ENCODE results near the gene TNNT3. TPM values are rescaled to one million over a fixed set of nuclear protein-coding genes. Genes with fewer than 3 reads are reported as not detected.
A peak's percentile ranks its signal among the peaks of the same experiment; 100 is the strongest.

The TNNT3 gene
- total RNA-seq, 3 donors from 2014 or later, result 3.5 to 8.2 (median 3.6) TPM

- no peak for DNase-seq (ENCODE audit: low spot score in 2 of 2)
- Histone ChIP-seq H3K4me3 (no peak overlapping the region), H3K9me3 (no peaks in the 10 kb centered on the region), H3K27ac (peak overlapping the region in 1 of 2 donors; percentile 72), H3K27me3 (no peaks in the 10 kb centered on the region), H3K36me3 (no peaks in the 10 kb centered on the region), H3K4me1 (no peaks in the 10 kb centered on the region)
- no peak for TF ChIP-seq POLR2A (IDR thresholded peaks at IDR 0.05)
- TF ChIP-seq POLR2AphosphoS5 (IDR thresholded peaks at IDR 0.05), result no peak
- TF ChIP-seq, protein P1, sequence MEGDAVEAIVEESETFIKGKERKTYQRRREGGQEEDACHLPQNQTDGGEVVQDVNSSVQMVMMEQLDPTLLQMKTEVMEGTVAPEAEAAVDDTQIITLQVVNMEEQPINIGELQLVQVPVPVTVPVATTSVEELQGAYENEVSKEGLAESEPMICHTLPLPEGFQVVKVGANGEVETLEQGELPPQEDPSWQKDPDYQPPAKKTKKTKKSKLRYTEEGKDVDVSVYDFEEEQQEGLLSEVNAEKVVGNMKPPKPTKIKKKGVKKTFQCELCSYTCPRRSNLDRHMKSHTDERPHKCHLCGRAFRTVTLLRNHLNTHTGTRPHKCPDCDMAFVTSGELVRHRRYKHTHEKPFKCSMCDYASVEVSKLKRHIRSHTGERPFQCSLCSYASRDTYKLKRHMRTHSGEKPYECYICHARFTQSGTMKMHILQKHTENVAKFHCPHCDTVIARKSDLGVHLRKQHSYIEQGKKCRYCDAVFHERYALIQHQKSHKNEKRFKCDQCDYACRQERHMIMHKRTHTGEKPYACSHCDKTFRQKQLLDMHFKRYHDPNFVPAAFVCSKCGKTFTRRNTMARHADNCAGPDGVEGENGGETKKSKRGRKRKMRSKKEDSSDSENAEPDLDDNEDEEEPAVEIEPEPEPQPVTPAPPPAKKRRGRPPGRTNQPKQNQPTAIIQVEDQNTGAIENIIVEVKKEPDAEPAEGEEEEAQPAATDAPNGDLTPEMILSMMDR (IDR thresholded peaks at IDR 0.05), result no peak
- intact Hi-C loops (cut with DNase I; ENCODE audit: low total_unique reads), result no loop called here
Observed at GRCh38 chr11:1928891-1929541, 9.5 kb downstream of the TNNT3 start.

DNA sequence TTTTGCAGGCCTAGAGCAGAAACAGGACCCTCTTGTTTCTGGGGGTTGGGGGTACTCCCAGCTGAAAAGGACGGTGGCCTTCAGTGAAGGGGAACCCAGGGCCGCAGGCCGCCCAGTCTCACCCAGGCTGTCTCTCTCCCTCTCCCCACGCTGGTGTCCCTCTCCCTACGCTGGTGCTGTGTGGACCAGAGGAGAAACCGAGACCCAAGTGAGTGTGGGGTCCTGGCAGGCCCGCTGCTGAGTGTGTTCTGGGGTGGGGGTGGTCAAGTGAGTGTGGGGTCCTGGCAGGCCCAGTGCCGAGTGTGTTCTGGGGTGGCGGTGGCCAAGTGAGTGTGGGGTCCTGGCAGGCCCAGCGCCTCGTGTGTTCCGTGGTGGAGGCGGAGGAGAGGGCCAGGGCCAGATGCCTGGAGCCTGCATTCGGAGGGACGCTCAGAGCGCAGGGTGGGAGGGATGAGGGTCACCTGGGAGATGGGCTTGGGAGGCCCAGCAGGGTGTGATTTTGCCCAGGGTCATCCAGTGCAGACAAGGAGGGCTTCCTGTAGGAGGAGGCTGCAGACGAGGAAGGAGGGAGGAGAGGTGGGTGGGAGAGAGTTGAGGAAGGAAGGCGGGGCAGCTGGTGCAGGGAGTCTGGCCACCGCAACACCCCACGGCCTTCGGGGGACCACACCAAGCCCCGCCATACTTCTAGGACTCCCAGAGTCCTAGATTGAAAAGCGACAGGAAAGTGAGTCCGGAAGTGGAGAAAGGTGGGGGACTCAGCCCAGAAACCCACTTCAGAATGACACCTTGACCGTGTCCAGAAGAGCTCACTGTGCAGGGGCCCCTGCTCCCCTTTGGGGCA, 10.3 kb downstream of the TNNT3 start:
- Histone ChIP-seq H3K4me1 (no peaks in the 10 kb centered on the region), H3K27me3 (no peaks in the 10 kb centered on the region), H3K27ac (peak overlapping the region in 1 of 2 donors; percentile 38), H3K36me3 (no peaks in the 10 kb centered on the region), H3K4me3 (no peak overlapping the region), H3K9me3 (no peaks in the 10 kb centered on the region)
- intact Hi-C loops (cut with DNase I; ENCODE audit: low total_unique reads), result no loop called here
- DNase-seq (ENCODE audit: low spot score in 2 of 2), result no peak
- TF ChIP-seq, protein P1 (IDR thresholded peaks at IDR 0.05), result no peak
- TF ChIP-seq POLR2AphosphoS5 (IDR thresholded peaks at IDR 0.05) (no peak), POLR2A (IDR thresholded peaks at IDR 0.05) (no peak)

- no peaks in the 10 kb centered on the region for H3K36me3 ChIP-seq
- intact Hi-C loops (cut with DNase I; ENCODE audit: low total_unique reads), result no loop called here
- TF ChIP-seq, protein P1 (IDR thresholded peaks at IDR 0.05), result no peak
- DNase-seq (ENCODE audit: low spot score in 2 of 2), result no peak
- H3K9me3 ChIP-seq, result no peaks in the 10 kb centered on the region
- no peaks in the 10 kb centered on the region for H3K4me1 ChIP-seq
- H3K4me3 ChIP-seq, result no peak overlapping the region
- H3K27me3 ChIP-seq, result no peaks in the 10 kb centered on the region
- peak overlapping the region in 1 of 2 donors; percentile 38 for H3K27ac ChIP-seq
Observed at GRCh38 chr11:1930462-1930830, 10.9 kb downstream of the TNNT3 start.

DNA sequence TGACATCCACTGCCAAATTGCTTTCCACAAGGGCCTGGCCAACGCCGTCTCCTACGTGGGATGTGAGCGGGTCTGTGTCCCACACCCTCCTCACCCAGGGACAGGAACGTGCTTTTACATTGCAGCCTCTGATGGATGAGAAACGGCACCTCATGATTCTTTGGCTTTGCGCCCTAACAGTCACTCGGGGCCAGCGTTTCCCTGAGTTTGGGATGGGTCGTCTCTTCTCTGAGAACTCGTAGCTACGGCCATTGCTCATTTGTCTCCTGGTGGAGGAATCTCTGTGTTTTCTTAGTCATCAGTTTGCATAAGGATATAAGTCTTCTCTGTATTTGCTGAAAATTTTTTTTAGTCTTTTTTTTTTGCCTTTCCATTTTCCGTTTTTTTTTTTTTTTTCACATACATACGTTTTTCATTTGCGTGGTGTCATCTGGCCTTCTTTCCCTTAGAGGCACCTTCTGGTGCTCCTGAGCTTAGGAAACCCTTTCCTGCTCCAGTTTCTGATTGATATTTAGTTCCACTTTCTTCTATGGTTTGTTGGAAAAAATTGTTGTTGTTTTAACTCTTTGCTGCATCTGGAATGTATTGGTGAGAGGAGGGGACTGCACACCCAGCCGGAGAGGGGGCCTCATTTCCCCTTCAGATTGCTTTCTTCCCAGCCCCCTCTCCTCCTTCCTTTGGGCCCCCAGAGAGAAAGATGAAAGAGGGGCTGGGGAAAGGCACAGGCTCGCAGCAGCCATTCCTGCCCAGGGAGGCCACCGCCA, 12.0 kb downstream of the TNNT3 start:
- H3K9me3 ChIP-seq, result no peaks in the 10 kb centered on the region
- H3K4me1 ChIP-seq, result no peaks in the 10 kb centered on the region
- intact Hi-C loops (cut with DNase I; ENCODE audit: low total_unique reads), result no loop called here
- no peak for DNase-seq (ENCODE audit: low spot score in 2 of 2)
- TF ChIP-seq, protein P1 (IDR thresholded peaks at IDR 0.05), result no peak
- TF ChIP-seq POLR2AphosphoS5 (IDR thresholded peaks at IDR 0.05) (peak in 1 of 3 donors; percentile 15), POLR2A (IDR thresholded peaks at IDR 0.05) (no peak)
- no peaks in the 10 kb centered on the region for H3K27me3 ChIP-seq
- H3K4me3 ChIP-seq, result no peak overlapping the region
- peak overlapping the region in 1 of 2 donors; percentile 78 for H3K27ac ChIP-seq
- no peaks in the 10 kb centered on the region for H3K36me3 ChIP-seq
